Omental fat pad (tissue), 4 donors: ENCODE results near the gene BANF2. TPM values are rescaled to one million over a fixed set of nuclear protein-coding genes. Genes with fewer than 3 reads are reported as not detected.

ENCODE experiments used
- ATAC-seq: fragments of 150-250 bp; one replicate; pipeline ENCODE4 v1.9.1; 2016; ENCODE audit warnings: mild to moderate bottlenecking, moderate library complexity; ENCODE audit not compliant: low FRiP score
- DNase-seq: peaks from one replicate; pipeline ENCODE4 v3.0.0-alpha.2; 2019; ENCODE audit warnings: low spot score
- CTCF ChIP-seq, 3 donors: fragments of 450-650 bp; IDR thresholded peaks; one replicate each; pipeline ENCODE4 v1.5.1; 2016 to 2017; ENCODE audit warnings: antibody characterized with exemption in 3 of 3, mild to moderate bottlenecking in 3 of 3, moderate library complexity in 2 of 3
- total RNA-seq, 4 donors: library from RNA; depleted of rRNA; stranded (reverse); fragments of >200 nt; gene quantifications; one replicate each; pipeline ENCODE4 v1.1.0, GENCODE V29; 2016

Gene BANF2
- total RNA-seq, 4 donors from 2014 or later = not detected

GRCh38 chr20:17715075-17715474, 15.3 kb downstream of the BANF2 start:
- no peak for TF ChIP-seq CTCF (IDR thresholded peaks at IDR 0.05)
- ATAC-seq = no peak
- no peak for DNase-seq

GRCh38 chr20:17716331-17716730, 16.6 kb downstream of the BANF2 start:
- DNase-seq = no peak
- ATAC-seq = no peak
- TF ChIP-seq CTCF (IDR thresholded peaks at IDR 0.05) = no peak

- ATAC-seq (no peak), DNase-seq (no peak)
- no peak for TF ChIP-seq CTCF (IDR thresholded peaks at IDR 0.05)
Observed at GRCh38 chr20:17720755-17721154, 21.0 kb downstream of the BANF2 start.

GRCh38 chr20:17721802-17722486, 22.2 kb downstream of the BANF2 start:
- no peak for TF ChIP-seq CTCF (IDR thresholded peaks at IDR 0.05)
- ATAC-seq (no peak), DNase-seq (no peak)

- no peak for TF ChIP-seq CTCF (IDR thresholded peaks at IDR 0.05)
- ATAC-seq (no peak), DNase-seq (no peak)
Observed at GRCh38 chr20:17722493-17723300, 22.9 kb downstream of the BANF2 start.

- TF ChIP-seq CTCF (IDR thresholded peaks at IDR 0.05) = no peak
- ATAC-seq = no peak
Observed at GRCh38 chr20:17723301-17723691, 23.5 kb downstream of the BANF2 start.

More at GRCh38 chr20:17723301-17723691, 23.5 kb downstream of the BANF2 start:
- no peak for DNase-seq
